H1 (cell line): ENCODE results near the gene KLHL26. TPM values are rescaled to one million over a fixed set of nuclear protein-coding genes. Genes with fewer than 3 reads are reported as not detected.

Source experiments
- FOSL1 ChIP-seq: IDR thresholded peaks from 2 replicates; pipeline ENCODE4 v1.6.1; 2011; ENCODE audit warnings: mild to moderate bottlenecking, low read depth, low read length, moderate library complexity; ENCODE audit not compliant: insufficient read depth
- GABPA ChIP-seq: IDR thresholded peaks from 2 replicates; pipeline ENCODE4 v1.6.1; 2011; ENCODE audit warnings: mild to moderate bottlenecking, low read length, moderate library complexity, borderline replicate concordance; ENCODE audit not compliant: insufficient read depth
- HDAC6 ChIP-seq: IDR thresholded peaks from one replicate; pipeline ENCODE4 v1.7.1; 2012; ENCODE audit warnings: low read depth, mild to moderate bottlenecking, inconsistent platforms, low read length, moderate library complexity
- RFX5 ChIP-seq: IDR thresholded peaks from 2 replicates; pipeline ENCODE4 v1.6.1; 2011; ENCODE audit warnings: low read depth, low read length, improper control_type of control experiment, borderline replicate concordance
- SRF ChIP-seq: IDR thresholded peaks from 2 replicates; pipeline ENCODE4 v1.6.1; 2011; ENCODE audit warnings: mild to moderate bottlenecking, low read depth, low read length, moderate library complexity
- YY1 ChIP-seq: IDR thresholded peaks from 2 replicates; pipeline ENCODE4 v1.6.1; 2011; ENCODE audit warnings: low read depth, mild to moderate bottlenecking, low read length
- polyA plus RNA-seq, 7 experiments: library from polyadenylated mRNA; depleted of rRNA in 3 of 7; stranded (reverse) in 5 of 7; unstranded in 2 of 7; fragments of >200 nt in 5 of 7; fragments of 200-250 nt in 2 of 7; gene quantifications; 1 replicate in 5 of 7; 2 replicates in 1 of 7; 4 replicates in 1 of 7; pipeline versions ENCODE4 v1.2.1 to v1.2.3, GENCODE V29; 2011 to 2013; ENCODE audit warnings: missing spikeins in 2 of 7, mixed read lengths in 2 of 7
- total RNA-seq: library from RNA; stranded (reverse); fragmentation: NEBNext Ultra II Directional; extraction: Animal tissue kit (Norgen Biotek cat#: 25700); gene quantifications from 2 replicates; pipeline ENCODE4 v1.2.1, GENCODE V29; 2021
- TF ChIP-seq, protein P1 (sequence below), 3 experiments: IDR thresholded peaks; 1 replicate in 2 of 3; 2 replicates in 1 of 3; pipeline versions ENCODE4 v1.5.1 to v1.6.1; 2011; ENCODE audit warnings: low read length in 3 of 3, mild to moderate bottlenecking in 3 of 3, inconsistent platforms in 2 of 3, low read depth in 1 of 3, moderate library complexity in 1 of 3; ENCODE audit not compliant: insufficient read depth in 1 of 3; ENCODE audit errors: control extremely low read depth in 1 of 3

Gene KLHL26
- total and polyA plus RNA-seq, 2 of the 8 experiments (the other 6 are each of a cell fraction or from before 2014, with no cell fraction given) = 2.2 to 8.8 TPM

DNA sequence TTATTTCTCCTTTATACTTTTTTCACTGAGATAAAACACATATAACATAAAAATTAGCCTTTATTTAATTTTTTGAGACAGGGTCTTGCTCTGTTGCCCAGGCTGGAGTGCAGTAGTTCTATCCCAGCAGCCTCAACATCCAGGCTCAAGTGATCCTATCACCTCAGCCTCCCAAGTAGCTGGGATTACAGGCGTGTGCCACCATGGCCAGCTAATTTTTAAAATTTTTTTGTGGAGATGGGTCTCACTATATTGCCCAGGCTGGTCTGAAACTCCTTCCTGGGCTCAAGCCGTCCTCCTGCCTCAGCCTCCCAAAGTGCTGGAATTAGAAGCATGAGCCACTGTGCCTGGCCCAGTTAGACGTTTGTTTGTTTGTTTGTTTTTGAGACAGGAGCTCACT is 75.1 kb downstream of the KLHL26 start (continued):
- TF ChIP-seq, protein P1, sequence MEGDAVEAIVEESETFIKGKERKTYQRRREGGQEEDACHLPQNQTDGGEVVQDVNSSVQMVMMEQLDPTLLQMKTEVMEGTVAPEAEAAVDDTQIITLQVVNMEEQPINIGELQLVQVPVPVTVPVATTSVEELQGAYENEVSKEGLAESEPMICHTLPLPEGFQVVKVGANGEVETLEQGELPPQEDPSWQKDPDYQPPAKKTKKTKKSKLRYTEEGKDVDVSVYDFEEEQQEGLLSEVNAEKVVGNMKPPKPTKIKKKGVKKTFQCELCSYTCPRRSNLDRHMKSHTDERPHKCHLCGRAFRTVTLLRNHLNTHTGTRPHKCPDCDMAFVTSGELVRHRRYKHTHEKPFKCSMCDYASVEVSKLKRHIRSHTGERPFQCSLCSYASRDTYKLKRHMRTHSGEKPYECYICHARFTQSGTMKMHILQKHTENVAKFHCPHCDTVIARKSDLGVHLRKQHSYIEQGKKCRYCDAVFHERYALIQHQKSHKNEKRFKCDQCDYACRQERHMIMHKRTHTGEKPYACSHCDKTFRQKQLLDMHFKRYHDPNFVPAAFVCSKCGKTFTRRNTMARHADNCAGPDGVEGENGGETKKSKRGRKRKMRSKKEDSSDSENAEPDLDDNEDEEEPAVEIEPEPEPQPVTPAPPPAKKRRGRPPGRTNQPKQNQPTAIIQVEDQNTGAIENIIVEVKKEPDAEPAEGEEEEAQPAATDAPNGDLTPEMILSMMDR (IDR thresholded peaks at IDR 0.05; ENCODE audit: control extremely low read depth in 1 of 3, insufficient read depth in 1 of 3, low read depth in 1 of 3, low read length in 3 of 3) = no peak
- TF ChIP-seq YY1 (no peak), RFX5 (no peak), FOSL1 (no peak), GABPA (no peak), HDAC6 (no peak), SRF (no peak)
